Activated CD4-positive, alpha-beta T cell treated with anti-CD3 and anti-CD28 coated beads, Interleukin-2, amount 50 U/mL, for 24 hours (primary cell): ENCODE measurements around the gene STAM.

Experiments used
- DNase-seq, 2 donors: peaks; one replicate each; pipeline ENCODE4 v3.0.0-alpha.2; 2020; ENCODE audit warnings: low read depth in 1 of 2, low spot score in 1 of 2

Gene STAM

GRCh38 chr10:17764142-17764541, 120.2 kb downstream of the STAM start:
- DNase-seq = no peak

GRCh38 chr10:17765602-17766001, 121.7 kb downstream of the STAM start:
- DNase-seq = no peak
